ENCODE results near the gene BACH2.

DNA sequence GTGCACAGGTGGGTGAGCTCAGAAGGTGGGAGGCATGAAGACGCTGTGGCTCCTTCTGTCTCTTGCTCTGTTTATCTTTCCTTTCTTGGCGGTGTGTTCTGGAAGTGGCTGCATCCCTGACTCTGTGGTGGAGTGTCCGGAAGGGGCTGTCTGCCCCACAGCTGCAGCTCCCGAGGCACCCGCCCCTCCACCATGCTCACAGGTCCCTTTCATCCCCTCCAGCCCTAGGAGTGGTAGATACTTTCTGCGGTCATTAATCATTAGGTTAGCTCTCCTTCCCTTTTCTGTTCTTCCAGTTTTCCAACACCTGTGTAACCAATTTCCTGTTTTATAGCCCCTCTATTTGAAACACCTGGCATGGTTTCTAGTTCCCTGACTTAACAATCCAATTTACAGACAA, 336.8 kb downstream of the BACH2 start:
- TF ChIP-seq, protein P1, sequence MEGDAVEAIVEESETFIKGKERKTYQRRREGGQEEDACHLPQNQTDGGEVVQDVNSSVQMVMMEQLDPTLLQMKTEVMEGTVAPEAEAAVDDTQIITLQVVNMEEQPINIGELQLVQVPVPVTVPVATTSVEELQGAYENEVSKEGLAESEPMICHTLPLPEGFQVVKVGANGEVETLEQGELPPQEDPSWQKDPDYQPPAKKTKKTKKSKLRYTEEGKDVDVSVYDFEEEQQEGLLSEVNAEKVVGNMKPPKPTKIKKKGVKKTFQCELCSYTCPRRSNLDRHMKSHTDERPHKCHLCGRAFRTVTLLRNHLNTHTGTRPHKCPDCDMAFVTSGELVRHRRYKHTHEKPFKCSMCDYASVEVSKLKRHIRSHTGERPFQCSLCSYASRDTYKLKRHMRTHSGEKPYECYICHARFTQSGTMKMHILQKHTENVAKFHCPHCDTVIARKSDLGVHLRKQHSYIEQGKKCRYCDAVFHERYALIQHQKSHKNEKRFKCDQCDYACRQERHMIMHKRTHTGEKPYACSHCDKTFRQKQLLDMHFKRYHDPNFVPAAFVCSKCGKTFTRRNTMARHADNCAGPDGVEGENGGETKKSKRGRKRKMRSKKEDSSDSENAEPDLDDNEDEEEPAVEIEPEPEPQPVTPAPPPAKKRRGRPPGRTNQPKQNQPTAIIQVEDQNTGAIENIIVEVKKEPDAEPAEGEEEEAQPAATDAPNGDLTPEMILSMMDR (IDR thresholded peaks at IDR 0.05 in 4 of 5, conservative IDR thresholded peaks at IDR 0.05 in 1 of 5), result no peak
- no peak for TF ChIP-seq POLR2A (IDR thresholded peaks at IDR 0.05)
